Effector memory CD8-positive, alpha-beta T cell (primary cell): ENCODE results near the gene ZNF85.

Source experiments
- ATAC-seq: fragments of 150-1000 bp; cut with Tn5 transposase; replicated peaks from 2 replicates; pipeline ENCODE4 v1.10.0; 2021; ENCODE audit warnings: mild to moderate bottlenecking, moderate library complexity
- DNase-seq, 3 experiments: peaks; one replicate each; pipeline ENCODE4 v3.0.0; 2021
- H3K27ac Mint-ChIP-seq, 2 donors: one replicate each; pipeline ENCODE4 v1.8.0; 2022; ENCODE audit warnings: mild to moderate bottlenecking in 2 of 2, mixed read lengths in 2 of 2, moderate library complexity in 2 of 2
- H3K27me3 Mint-ChIP-seq, 2 donors: one replicate each; pipeline ENCODE4 v1.8.0; 2022; ENCODE audit warnings: mixed read lengths in 2 of 2
- H3K36me3 Mint-ChIP-seq: one replicate; pipeline ENCODE4 v1.8.0; 2022; ENCODE audit warnings: mild to moderate bottlenecking, moderate library complexity, mixed read lengths; ENCODE audit not compliant: insufficient read depth
- H3K4me1 Mint-ChIP-seq, 2 donors: one replicate each; pipeline ENCODE4 v1.8.0; 2022; ENCODE audit warnings: low read depth in 2 of 2, mixed read lengths in 2 of 2
- H3K4me3 Mint-ChIP-seq, 2 donors: one replicate each; pipeline ENCODE4 v1.8.0; 2022; ENCODE audit warnings: mild to moderate bottlenecking in 2 of 2, mixed read lengths in 2 of 2, moderate library complexity in 2 of 2
- H3K9me3 Mint-ChIP-seq, 2 donors: one replicate each; pipeline ENCODE4 v1.8.0; 2022; ENCODE audit warnings: mixed read lengths in 2 of 2

Gene ZNF85

DNA sequence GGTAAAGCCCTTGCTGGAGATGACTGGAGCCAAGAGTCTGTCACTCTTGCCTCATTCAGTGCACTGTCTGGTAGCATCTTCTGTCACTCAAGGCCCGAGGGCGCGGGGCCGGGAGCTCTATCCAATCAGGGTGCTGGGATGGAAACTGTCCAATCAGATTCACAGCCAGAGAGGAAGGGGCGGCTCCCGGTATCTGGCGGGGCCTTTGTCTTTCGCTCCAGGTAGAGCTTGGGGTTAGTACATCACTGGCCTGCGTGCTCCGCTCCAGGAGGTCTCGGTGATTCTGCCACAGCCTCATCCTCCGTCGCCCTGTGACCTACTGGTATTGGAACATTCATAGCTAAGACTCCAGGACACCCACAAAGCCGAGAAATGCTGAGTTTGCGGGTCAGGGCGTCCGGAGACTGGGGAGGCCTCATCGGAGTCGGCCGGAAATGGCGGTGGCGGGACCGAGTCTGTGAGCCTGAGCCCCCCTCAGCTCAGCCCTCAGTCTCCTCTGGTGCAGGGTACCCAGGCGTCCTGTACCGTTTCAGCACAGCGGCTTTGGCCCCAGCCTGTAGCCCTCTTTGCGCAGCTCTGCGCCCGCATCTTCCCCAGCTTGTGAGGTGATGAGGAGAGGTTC lies 76.8 kb downstream of the ZNF85 start:
- Mint-ChIP-seq H3K36me3 (peaks cover 5% of the 10 kb centered on the region), H3K9me3 (no peaks in the 10 kb centered on the region), H3K4me3 (peak overlapping the region; percentile 86 to 90), H3K27ac (peak overlapping the region; percentile 42 to 81), H3K27me3 (no peaks in the 10 kb centered on the region), H3K4me1 (peaks cover 4 to 6% of the 10 kb centered on the region in 2 donors)
- DNase-seq: peak; percentile 83 to 86 (median 83)
- peak; percentile 100 for ATAC-seq
